ENCODE results near the gene PPP4R3A. TPM values are rescaled to one million over a fixed set of nuclear protein-coding genes. Genes with fewer than 3 reads are reported as not detected.
"Not testable (repeated sequence)": the region's sequence is repeated elsewhere in the genome, so short reads cannot be mapped to it uniquely, and the experiment has no call there.

Gene PPP4R3A
- total and polyA plus RNA-seq, 2 experiments from 2014 or later, result 47.6 to 85.7 TPM

DNA sequence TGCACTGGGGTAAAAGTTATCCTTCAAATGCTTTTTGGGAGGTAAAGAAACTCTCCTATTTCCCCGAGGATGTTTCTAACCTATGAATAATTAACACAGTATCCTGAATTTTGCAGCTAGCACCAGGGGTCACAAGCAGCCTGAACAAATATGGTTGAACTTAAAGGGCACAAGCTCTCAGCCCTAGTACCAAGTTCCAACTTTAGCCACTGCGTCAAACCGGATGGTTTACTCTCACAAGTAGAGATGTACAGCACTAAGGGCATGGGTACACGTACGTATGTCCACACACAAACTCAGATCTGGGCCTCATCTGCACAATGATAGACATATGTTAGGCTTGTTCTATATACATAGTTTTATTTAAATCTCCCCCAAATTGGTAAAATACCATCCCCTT lies 97.2 kb downstream of the PPP4R3A start:
- TF ChIP-seq EZH2 (IDR thresholded peaks at IDR 0.05; ENCODE audit: borderline replicate concordance), result no peak
- TF ChIP-seq, protein P1, sequence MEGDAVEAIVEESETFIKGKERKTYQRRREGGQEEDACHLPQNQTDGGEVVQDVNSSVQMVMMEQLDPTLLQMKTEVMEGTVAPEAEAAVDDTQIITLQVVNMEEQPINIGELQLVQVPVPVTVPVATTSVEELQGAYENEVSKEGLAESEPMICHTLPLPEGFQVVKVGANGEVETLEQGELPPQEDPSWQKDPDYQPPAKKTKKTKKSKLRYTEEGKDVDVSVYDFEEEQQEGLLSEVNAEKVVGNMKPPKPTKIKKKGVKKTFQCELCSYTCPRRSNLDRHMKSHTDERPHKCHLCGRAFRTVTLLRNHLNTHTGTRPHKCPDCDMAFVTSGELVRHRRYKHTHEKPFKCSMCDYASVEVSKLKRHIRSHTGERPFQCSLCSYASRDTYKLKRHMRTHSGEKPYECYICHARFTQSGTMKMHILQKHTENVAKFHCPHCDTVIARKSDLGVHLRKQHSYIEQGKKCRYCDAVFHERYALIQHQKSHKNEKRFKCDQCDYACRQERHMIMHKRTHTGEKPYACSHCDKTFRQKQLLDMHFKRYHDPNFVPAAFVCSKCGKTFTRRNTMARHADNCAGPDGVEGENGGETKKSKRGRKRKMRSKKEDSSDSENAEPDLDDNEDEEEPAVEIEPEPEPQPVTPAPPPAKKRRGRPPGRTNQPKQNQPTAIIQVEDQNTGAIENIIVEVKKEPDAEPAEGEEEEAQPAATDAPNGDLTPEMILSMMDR (IDR thresholded peaks at IDR 0.05; ENCODE audit: poor library complexity), result no peak
- TF ChIP-seq EZH2phosphoT487 (IDR thresholded peaks at IDR 0.05; ENCODE audit: low read depth, severe bottlenecking, unreplicated experiment), result no peak
- DNase-seq (ENCODE audit: low spot score), result no peak
- Histone ChIP-seq H3K27ac (peak overlapping the region; percentile 53), H3K4me2 (no peak overlapping the region), H3K4me1 (ENCODE audit: insufficient read depth) (peaks cover 14% of the 10 kb centered on the region), H3K4me3 (no peak overlapping the region), H3K27me3 (no peaks in the 10 kb centered on the region), H4K20me1 (ENCODE audit: insufficient read depth, poor library complexity, severe bottlenecking) (no peaks in the 10 kb centered on the region), H3K36me3 (replicated peaks; ENCODE audit: insufficient read depth, low read depth) (no peaks in the 10 kb centered on the region), H3K9me3 (ENCODE audit: low read depth) (no peaks in the 10 kb centered on the region), H3K79me2 (peaks cover 43% of the 10 kb centered on the region), H3K9me2 (replicated peaks; ENCODE audit: insufficient read depth) (no peaks in the 10 kb centered on the region), H2AFZ (no peak overlapping the region)
- 69% methylated on average over 5 of the region's 5 CpGs for WGBS (ENCODE audit: low lambda C conversion rate, missing lambda C conversion rate)

DNA sequence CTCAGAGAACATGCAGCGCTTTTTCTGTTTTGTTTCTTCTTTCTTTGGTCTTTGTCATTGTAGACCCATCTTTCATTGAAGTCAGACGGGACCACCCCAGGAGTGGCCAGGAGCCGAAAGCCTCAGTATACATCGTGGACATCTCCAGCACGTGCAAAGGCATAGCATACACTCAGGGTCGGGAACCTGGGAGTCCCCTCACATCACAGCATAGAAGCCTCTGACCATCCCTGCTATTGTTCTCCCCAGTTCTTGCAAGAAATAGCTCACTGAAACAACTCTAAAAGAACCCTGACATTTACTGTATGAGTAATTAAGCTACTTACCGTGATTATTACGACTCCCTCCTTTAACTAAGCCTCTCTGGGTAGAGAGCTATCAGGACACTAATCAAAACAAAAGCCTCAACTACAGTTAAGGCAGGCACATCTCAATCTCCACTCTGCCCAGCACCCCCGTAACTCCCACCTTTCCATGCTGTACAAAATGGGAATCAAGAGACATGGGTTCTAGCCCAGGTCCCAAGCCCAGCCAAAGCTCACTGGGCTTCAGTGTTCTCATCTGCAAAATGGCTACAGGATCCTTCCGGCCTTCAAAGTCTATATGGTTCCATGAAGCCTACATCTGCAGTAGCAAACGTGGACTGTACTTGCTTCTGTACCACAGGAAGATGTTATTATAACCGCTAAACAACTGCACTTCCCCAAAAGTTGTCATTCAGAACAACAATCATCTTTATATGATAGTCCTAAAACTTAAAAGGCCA lies 99.2 kb downstream of the PPP4R3A start:
- H2AFZ ChIP-seq, result no peak overlapping the region
- no peaks in the 10 kb centered on the region for H3K36me3 ChIP-seq (replicated peaks; ENCODE audit: insufficient read depth, low read depth)
- TF ChIP-seq EZH2phosphoT487 (IDR thresholded peaks at IDR 0.05; ENCODE audit: low read depth, severe bottlenecking, unreplicated experiment) (no peak), EZH2 (IDR thresholded peaks at IDR 0.05; ENCODE audit: borderline replicate concordance) (no peak)
- TF ChIP-seq, protein P1 (IDR thresholded peaks at IDR 0.05; ENCODE audit: poor library complexity), result no peak
- no peak overlapping the region for H3K4me3 ChIP-seq
- peaks cover 9% of the 10 kb centered on the region for H3K4me1 ChIP-seq (ENCODE audit: insufficient read depth)
- peaks cover 43% of the 10 kb centered on the region for H3K79me2 ChIP-seq
- no peak overlapping the region for H3K4me2 ChIP-seq
- 79% methylated on average over 12 of the region's 12 CpGs for WGBS (ENCODE audit: low lambda C conversion rate, missing lambda C conversion rate)
- no peaks in the 10 kb centered on the region for H4K20me1 ChIP-seq (ENCODE audit: insufficient read depth, poor library complexity, severe bottlenecking)
- H3K9me3 ChIP-seq (ENCODE audit: low read depth), result no peaks in the 10 kb centered on the region
- DNase-seq (ENCODE audit: low spot score), result no peak
- H3K27me3 ChIP-seq, result no peaks in the 10 kb centered on the region
- H3K27ac ChIP-seq, result no peak overlapping the region
- H3K9me2 ChIP-seq (replicated peaks; ENCODE audit: insufficient read depth), result no peaks in the 10 kb centered on the region

DNA sequence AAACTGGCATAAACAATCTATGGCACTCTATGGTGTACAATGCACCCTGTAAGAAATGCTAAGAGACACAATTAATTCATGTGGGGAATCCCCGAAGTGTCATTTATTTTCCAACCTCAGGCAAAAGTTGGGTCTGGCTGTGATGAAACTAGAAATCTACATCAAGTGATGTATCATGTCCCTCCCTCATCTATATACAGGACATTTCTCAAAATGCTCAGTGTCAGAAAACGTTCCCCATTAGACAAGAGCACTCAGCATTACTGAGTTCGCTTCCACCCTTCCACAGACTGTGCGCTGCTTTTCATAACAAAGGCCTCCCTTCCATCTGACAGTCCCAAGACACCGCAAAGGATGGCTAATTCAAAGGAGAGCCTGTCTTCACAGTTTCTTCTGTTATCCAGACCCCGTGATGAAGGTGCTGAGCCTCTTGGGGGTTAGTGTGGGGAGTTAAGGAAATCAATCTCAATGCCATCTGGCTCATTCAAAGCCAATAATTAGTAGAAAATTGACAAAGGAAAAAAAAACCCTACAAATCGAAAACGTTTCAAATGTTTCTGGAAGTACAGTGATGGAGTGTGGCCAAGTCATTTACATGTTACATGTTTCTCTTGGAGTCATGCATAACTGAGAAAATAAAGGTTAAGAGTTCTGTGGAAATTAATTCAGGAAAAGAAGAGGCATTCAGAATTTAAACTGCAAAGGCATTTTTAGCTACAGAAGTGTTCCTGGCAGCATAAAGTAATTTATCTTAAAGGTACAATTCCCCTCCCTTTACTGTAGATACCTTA lies 100.0 kb downstream of the PPP4R3A start:
- 86% methylated on average over 8 of the region's 8 CpGs for WGBS (ENCODE audit: low lambda C conversion rate, missing lambda C conversion rate)
- no peak overlapping the region for H3K4me2 ChIP-seq
- TF ChIP-seq, protein P1 (IDR thresholded peaks at IDR 0.05; ENCODE audit: poor library complexity), result no peak
- TF ChIP-seq EZH2 (IDR thresholded peaks at IDR 0.05; ENCODE audit: borderline replicate concordance) (no peak), EZH2phosphoT487 (IDR thresholded peaks at IDR 0.05; ENCODE audit: low read depth, severe bottlenecking, unreplicated experiment) (no peak)
- H3K79me2 ChIP-seq, result peaks cover 41% of the 10 kb centered on the region
- no peaks in the 10 kb centered on the region for H3K27me3 ChIP-seq
- DNase-seq (ENCODE audit: low spot score), result no peak
- peaks cover 7% of the 10 kb centered on the region for H3K4me1 ChIP-seq (ENCODE audit: insufficient read depth)
- no peaks in the 10 kb centered on the region for H3K36me3 ChIP-seq (replicated peaks; ENCODE audit: insufficient read depth, low read depth)
- no peak overlapping the region for H3K27ac ChIP-seq
- H3K9me3 ChIP-seq (ENCODE audit: low read depth), result no peaks in the 10 kb centered on the region
- no peak overlapping the region for H2AFZ ChIP-seq
- H4K20me1 ChIP-seq (ENCODE audit: insufficient read depth, poor library complexity, severe bottlenecking), result no peaks in the 10 kb centered on the region
- H3K4me3 ChIP-seq, result no peak overlapping the region
- H3K9me2 ChIP-seq (replicated peaks; ENCODE audit: insufficient read depth), result no peaks in the 10 kb centered on the region

DNA sequence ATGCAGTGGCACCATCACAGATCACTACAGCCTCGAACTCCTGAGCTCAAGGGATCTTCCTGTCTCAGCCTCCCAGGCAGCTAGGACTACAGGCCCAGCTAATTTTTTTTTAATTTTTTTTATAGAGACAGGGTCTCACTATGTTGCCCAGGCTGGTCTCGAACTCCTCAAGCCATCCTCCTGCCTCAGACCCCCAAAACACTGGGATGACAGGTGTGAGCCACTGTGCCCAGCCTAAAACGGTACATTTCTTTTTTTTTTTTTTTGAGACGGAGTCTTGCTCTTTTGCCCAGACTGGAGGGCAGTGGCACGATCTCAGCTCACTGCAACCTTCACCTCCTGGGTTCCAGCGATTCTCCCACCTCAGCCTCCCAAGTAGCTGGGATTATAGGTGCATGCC lies 100.9 kb downstream of the PPP4R3A start:
- not testable (repeated sequence) for H2AFZ ChIP-seq

More for the DNA sequence above, 100.9 kb downstream of the PPP4R3A start:
- DNase-seq (ENCODE audit: low spot score); H3K9me3 ChIP-seq (ENCODE audit: low read depth); H3K4me3 ChIP-seq; H3K4me2 ChIP-seq; H3K27me3 ChIP-seq; H3K9me2 ChIP-seq (replicated peaks; ENCODE audit: insufficient read depth); H3K36me3 ChIP-seq (replicated peaks; ENCODE audit: insufficient read depth, low read depth); H4K20me1 ChIP-seq (ENCODE audit: insufficient read depth, poor library complexity, severe bottlenecking); H3K27ac ChIP-seq; H3K4me1 ChIP-seq (ENCODE audit: insufficient read depth): not testable (repeated sequence)
- peaks cover 40% of the 10 kb centered on the region for H3K79me2 ChIP-seq
- 92% methylated on average over 5 of the region's 6 CpGs for WGBS (ENCODE audit: low lambda C conversion rate, missing lambda C conversion rate)
